Sciatic nerve (tissue), 2 donors: ENCODE data around the gene GAL3ST1. TPM values are rescaled to one million over a fixed set of nuclear protein-coding genes. Genes with fewer than 3 reads are reported as not detected.
"Not testable (repeated sequence)": the region's sequence is repeated elsewhere in the genome, so short reads cannot be mapped to it uniquely, and the experiment has no call there.

Experiments used
- ATAC-seq: fragments of 200-7000 bp; cut with Tn5 transposase; one replicate; pipeline ENCODE4 v1.9.1; 2020; ENCODE audit warnings: mild to moderate bottlenecking, moderate library complexity
- DNase-seq: peaks from one replicate; pipeline ENCODE4 v3.0.0-alpha.2; 2020; ENCODE audit warnings: low spot score
- intact Hi-C: fragments of 100-400 bp; cut with DNase I; formaldehyde crosslinking; loops from one replicate; pipeline ENCODE4 v1.14.2; 2022
- total RNA-seq: library from RNA; stranded (reverse); fragmentation: NEBNext Ultra II Directional; extraction: Animal tissue kit (Norgen Biotek cat#: 25700); gene quantifications from one replicate; pipeline ENCODE4 v1.2.1, GENCODE V29; 2021
- donor health status: DM: no; HTN: no; CAD: no.
- donor health status: DM: no; HTN: no; CAD: no.

The GAL3ST1 gene
- total RNA-seq = 26.3 TPM

- DNase-seq = peak; percentile 70
- intact Hi-C loops = no loop called here
- peak; percentile 43 for ATAC-seq
Measured at GRCh38 chr22:30574095-30574981, at the start of gene GAL3ST1. GAL3ST1 (minus strand) TSS chr22:30574665; CDS start chr22:30557392, 17,273 bp downstream.

- ATAC-seq, DNase-seq, intact Hi-C loops: not testable (repeated sequence)
Measured at GRCh38 chr22:30619909-30620308, 45.4 kb upstream of the GAL3ST1 start.

DNA sequence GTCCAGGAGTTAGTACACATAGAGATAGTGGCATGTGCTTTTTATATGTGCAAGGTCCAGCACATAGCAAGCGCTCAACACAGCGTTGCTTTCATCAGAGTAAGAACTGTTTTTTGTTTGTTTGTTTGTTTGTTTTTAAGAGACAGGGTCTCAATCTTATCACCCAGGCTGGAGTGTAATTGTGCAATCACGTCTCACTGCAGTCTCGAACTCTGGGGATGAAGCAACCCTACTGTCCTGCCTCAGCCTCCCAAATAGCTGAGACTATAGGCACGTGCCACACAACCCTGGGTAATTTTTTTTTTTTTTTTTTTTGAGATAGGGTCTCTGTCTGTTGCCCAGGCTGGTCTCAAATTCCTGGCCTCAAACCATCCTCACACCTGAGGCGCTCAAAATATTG, 43.4 kb upstream of the GAL3ST1 start:
- ATAC-seq = no peak
- intact Hi-C loops = no loop called here

DNA sequence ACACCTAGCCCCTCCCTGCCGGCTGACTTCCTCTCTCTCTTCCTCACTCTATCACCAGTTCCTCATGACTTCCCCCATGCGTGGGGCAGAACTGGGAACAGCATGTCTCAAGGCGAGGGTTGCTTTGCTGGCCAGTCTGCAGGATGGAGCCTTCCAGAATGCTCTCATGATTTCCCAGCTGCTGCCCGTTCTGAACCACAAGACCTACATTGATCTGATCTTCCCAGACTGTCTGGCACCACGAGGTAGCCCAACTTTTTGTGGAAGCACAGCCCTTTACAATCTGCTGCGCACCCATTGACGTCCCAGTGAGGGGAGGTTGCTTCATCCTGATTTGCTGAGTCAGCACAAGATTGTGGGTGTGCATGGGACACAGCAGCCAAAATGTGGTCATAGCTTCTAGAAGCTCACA, 41.1 kb upstream of the GAL3ST1 start:
- ATAC-seq (peak; percentile 26), DNase-seq (no peak)
- intact Hi-C loops = no loop called here

More for the DNA sequence above, 43.4 kb upstream of the GAL3ST1 start:
- DNase-seq = no peak

DNA sequence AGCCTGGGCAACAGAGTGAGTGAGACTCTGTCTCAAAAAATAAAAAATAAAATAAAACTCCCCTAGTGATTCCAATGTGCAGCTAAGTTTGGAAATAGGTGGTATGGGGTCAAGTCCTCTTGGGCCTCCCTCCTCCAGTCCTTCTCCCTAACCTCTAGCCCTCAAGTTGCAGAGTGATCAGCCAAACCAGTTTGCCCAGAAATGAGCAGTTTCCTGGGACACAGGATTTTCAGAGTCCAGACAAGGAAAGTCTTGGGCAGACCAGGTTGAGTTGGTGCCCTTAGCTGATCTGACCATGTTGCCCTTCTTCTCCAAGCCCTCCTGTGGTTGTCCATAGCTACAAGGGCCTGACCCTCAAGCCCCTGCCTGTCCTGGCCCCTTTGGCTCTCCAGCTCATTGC, 40.4 kb upstream of the GAL3ST1 start:
- DNase-seq (no peak), ATAC-seq (no peak)
- intact Hi-C loops = no loop called here

- DNase-seq (no peak), ATAC-seq (no peak)
- intact Hi-C loops = no loop called here
Measured at GRCh38 chr22:30614268-30614667, 39.8 kb upstream of the GAL3ST1 start.

GRCh38 chr22:30612789-30613188, 38.3 kb upstream of the GAL3ST1 start:
- ATAC-seq (no peak), DNase-seq (no peak)
- intact Hi-C loops = no loop called here

DNA sequence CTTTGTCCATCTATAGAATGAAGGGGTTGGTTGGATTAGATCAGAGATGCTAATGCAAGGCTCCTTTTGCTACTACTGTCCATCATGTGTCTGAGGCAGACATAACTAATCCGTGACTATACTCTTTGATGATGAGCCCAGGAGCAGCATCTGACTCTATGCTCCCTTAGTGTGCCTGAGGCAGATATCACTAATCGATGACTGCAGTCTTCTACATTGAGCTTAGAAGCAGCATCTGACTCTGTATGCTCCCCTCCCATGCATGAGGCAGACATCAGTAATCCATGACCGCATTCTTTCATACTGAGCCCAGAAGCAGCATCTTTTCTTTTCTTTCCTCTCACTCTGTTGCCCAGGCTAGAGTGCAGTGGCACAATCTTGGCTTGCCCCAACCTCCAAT, 36.7 kb upstream of the GAL3ST1 start:
- no peak for ATAC-seq
- intact Hi-C loops = no loop called here
- DNase-seq = no peak

- intact Hi-C loops = no loop called here
- DNase-seq (no peak), ATAC-seq (no peak)
Measured at GRCh38 chr22:30610299-30610698, 35.8 kb upstream of the GAL3ST1 start.

- DNase-seq (peak; percentile 72), ATAC-seq (peak; percentile 68)
- intact Hi-C loops = no loop called here
Measured at GRCh38 chr22:30609260-30610185, 35.1 kb upstream of the GAL3ST1 start.

GRCh38 chr22:30607939-30608338, 33.5 kb upstream of the GAL3ST1 start:
- intact Hi-C loops = no loop called here
- ATAC-seq (no peak), DNase-seq (no peak)

DNA sequence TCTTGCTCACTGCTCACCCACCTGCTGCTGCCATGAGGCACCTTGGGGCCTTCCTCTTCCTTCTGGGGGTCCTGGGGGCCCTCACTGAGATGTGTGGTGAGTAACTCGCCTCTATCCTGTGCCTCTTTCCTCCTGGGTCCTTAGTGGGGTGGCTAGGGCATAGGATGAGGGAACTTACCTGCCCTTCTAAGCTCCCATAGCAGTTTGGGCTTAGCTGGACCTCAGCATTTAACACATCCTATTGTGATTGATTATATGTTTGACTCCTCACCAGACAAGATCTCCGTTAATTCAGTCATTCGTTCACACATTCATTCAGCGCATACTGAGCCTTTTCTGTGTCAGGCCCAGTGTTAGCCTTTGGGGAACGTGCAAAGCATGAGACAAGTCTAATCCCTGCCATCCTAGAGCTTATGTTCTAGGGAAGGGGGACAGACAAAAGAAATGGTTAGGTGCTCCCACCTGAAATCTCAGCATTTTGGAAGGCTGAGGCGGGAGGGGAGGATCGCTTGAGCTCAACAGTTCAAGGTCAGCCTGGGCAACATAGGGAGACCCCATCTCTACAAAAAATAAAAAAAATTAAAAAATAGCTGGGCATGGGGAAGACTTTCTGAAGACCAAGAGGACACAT, 33.0 kb upstream of the GAL3ST1 start:
- intact Hi-C loops = no loop called here
- no peak for ATAC-seq
- no peak for DNase-seq

DNA sequence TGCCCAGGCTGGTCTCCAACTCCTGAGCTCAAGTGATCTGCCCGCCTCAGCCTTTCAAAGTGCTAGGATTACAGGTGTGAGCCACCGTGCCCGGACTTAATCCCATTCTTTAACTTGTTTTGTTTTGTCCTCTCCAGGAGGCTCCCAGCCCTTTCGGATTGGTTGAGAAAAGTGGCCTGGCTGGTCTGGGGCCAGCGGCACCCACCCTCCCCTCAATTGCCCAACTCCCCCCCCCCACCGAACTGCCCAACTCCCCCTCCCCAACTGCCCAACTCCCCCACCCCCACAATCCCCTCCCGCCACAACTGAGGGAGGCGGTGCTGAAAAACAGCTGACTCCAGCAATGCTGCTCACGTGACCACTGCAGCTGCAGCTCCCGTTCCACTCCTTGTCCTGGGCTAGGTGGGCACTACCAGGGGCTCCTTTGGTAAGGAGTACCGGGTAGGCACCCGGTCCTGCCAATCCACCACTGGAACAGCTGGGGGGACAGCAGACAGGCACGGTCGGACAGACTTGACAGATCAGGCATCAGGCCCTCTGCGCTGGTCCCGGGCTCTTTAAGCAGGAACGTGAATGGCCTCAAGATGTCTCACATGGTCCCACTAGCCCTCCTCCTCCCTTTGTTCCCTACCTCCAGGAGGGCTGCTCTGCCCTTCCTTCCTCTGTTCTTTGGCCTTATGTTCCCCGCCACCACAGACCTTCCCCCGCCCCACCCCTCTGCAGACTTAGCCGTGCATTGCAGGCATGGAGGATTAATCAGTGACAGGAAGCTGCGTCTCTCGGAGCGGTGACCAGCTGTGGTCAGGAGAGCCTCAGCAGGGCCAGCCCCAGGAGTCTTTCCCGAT, 32.2 kb upstream of the GAL3ST1 start, which contains the start of gene TCN2:
TCN2 (plus strand) TSS at position 720 of the 845 bp plus-strand sequence. CDS start 158 bp downstream, outside the sequence.
- intact Hi-C loops = no loop called here
- DNase-seq (peak; percentile 85), ATAC-seq (peak; percentile 91)

DNA sequence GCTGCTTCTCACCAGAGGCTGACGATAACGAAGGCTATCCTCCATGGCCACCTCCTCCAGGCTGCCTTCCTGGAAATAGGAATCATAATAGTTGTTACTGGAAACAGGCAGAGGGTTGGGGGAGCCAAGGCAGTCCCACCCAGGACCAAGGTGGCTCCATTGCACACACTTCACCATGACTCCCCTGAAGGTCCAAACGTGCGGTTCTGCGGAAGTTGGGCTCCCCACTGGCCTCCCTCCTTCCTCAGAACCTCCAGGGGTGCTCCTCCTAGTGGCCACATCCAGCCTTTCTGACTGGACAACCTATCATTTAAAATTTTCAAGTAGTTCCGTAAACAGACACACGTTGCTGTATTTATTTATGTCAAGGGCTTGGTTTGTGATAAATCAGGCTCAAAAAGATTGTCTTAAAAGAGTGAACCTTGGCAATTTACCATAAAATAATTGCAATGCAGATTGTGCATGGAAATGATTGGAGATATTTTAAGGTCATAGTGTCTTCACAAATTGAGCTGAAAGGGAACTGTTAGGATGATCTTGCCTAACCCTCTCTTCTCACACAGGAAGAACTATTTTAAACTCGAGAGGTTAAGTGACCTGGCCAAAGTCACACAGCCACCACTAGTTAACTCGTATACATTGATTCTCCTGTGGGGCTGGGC, 31.1 kb upstream of the GAL3ST1 start:
- DNase-seq (peak; percentile 70), ATAC-seq (no peak)
- intact Hi-C loops = no loop called here

DNA sequence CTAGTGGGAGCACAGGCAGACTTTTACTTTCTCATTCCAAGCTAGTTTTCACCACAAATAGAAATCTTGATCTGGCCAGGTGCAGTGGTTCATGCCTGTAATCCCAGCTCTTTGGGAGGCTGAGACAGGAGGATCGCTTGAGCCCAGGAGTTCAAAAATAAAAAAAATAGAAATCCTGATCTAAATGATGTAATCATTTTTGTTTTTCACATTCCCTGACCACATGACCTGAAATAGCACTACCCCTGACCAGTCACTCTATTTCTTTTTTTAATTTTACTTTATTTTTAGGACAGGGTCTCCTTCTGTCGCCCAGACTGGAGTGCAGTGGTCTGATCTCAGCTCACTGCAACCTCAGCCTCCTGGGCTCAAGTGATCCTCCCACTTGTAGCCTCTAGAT, 30.3 kb upstream of the GAL3ST1 start:
- intact Hi-C loops = no loop called here
- DNase-seq = no peak
- ATAC-seq = no peak

DNA sequence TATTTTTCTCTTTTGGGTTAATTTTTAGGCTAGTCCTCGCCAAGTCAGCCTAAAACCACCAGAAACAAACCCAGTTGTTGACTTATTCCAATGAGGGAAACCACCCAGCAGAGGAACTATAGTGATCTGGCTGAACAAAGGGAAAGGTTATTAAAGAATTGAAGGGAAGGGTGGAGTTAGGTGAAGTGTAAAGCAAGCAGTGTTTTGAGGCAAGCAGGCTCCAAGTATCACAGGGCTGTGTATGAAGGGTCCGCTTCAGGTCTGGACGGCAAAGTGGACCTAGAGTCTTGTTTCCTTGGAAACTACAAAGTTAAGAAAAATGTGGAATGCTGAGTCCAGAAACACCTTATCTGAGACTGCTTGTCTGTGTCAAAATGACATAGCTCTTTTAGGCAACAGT, 29.3 kb upstream of the GAL3ST1 start:
- intact Hi-C loops = no loop called here
- no peak for ATAC-seq
- no peak for DNase-seq

GRCh38 chr22:30602049-30602448, 27.6 kb upstream of the GAL3ST1 start:
- ATAC-seq = no peak
- intact Hi-C loops = no loop called here
- no peak for DNase-seq

DNA sequence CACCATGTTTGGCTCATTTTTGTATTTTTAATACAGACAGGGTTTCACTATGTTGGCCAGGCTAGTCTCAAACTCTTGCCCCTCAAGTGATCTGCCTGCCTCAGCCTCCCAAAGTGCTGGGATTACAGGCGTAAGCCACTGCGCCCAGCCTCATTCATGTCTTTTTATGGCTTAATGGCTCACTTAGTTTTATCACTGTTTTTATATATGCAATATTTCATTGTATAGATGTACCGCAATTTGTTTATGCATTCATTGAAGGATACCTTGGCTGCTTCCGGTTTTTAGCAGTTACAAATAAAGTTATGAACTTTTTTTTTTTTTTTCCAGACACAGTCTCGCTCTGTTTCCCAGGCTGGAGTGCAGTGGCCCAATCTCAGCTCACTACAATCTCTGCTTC, 27.0 kb upstream of the GAL3ST1 start:
- ATAC-seq = no peak
- DNase-seq = no peak
- intact Hi-C loops = no loop called here
